SU-DHL-6 (cell line): Measurements from ENCODE around the gene CDH13.

Source experiments
- H2AFZ ChIP-seq: fragments of 200-600 bp; sonication (generic); 2 replicates; pipeline ENCODE4 v1.6.1; 2014; ENCODE audit warnings: low read depth, mild to moderate bottlenecking, moderate library complexity, mixed read lengths, antibody characterized with exemption, low read length; ENCODE audit not compliant: severe bottlenecking
- H3F3A ChIP-seq: fragments of 200-600 bp; shearing (Covaris generic); 2 replicates; pipeline ENCODE4 v1.6.0; 2016; ENCODE audit warnings: antibody characterized with exemption, mild to moderate bottlenecking; ENCODE audit not compliant: insufficient read depth
- H3K27ac ChIP-seq: fragments of 200-600 bp; sonication (generic); 2 replicates; pipeline ENCODE4 v1.5.1; 2016; ENCODE audit warnings: low read depth, mild to moderate bottlenecking, low read length, moderate library complexity, mixed read lengths
- H3K27me3 ChIP-seq: fragments of 200-600 bp; sonication (generic), shearing (Covaris generic); 2 replicates; pipeline ENCODE4 v1.6.0; 2014; ENCODE audit warnings: mild to moderate bottlenecking, low read length
- H3K36me3 ChIP-seq: fragments of 200-600 bp; sonication (generic); 2 replicates; pipeline ENCODE4 v1.6.1; 2014; ENCODE audit warnings: mild to moderate bottlenecking, low read length, mixed read lengths
- H3K4me2 ChIP-seq: fragments of 300-600, 200-600 bp; shearing (Covaris generic), sonication (generic); 2 replicates; pipeline ENCODE4 v1.6.0; 2014; ENCODE audit warnings: low read length, low read depth, mild to moderate bottlenecking; ENCODE audit not compliant: poor library complexity, severe bottlenecking
- H3K4me3 ChIP-seq: fragments of 200-600 bp; sonication (generic); 2 replicates; pipeline ENCODE4 v1.5.1; 2014; ENCODE audit warnings: antibody characterized with exemption, low read length, mild to moderate bottlenecking, mixed read lengths; ENCODE audit not compliant: insufficient read depth, poor library complexity, severe bottlenecking
- H3K79me2 ChIP-seq: fragments of 200-600 bp; sonication (generic); 2 replicates; pipeline ENCODE4 v1.6.1; 2014; ENCODE audit warnings: mild to moderate bottlenecking, low read length, moderate library complexity; ENCODE audit not compliant: insufficient read depth
- H3K9ac ChIP-seq: fragments of 200-600 bp; sonication (generic); 2 replicates; pipeline ENCODE4 v1.7.0; 2014; ENCODE audit warnings: mild to moderate bottlenecking, low read length
- H3K9me2 ChIP-seq: fragments of 200-600 bp; sonication (generic); replicated peaks from 2 replicates; pipeline ENCODE4 v1.6.1; 2014; ENCODE audit warnings: low read length; ENCODE audit not compliant: insufficient read depth
- H3K9me3 ChIP-seq: fragments of 200-600 bp; sonication (generic); 2 replicates; pipeline ENCODE4 v1.6.1; 2014; ENCODE audit warnings: low read length, mixed read lengths; ENCODE audit not compliant: insufficient read depth
- H4K20me1 ChIP-seq: fragments of 200-600 bp; sonication (generic); 2 replicates; pipeline ENCODE4 v1.6.1; 2014; ENCODE audit warnings: low read depth, mild to moderate bottlenecking, antibody characterized with exemption, low read length, moderate library complexity, mixed read lengths
- CTCF ChIP-seq: fragments of 200-600 bp; sonication (generic); IDR thresholded peaks from one replicate; pipeline ENCODE4 v1.5.1; 2017; ENCODE audit warnings: antibody characterized with exemption, mild to moderate bottlenecking, low read length, moderate library complexity; ENCODE audit not compliant: insufficient read depth, poor library complexity, severe bottlenecking
- EZH2phosphoT487 ChIP-seq: fragments of 200-600 bp; sonication (generic), shearing (Covaris generic); conservative IDR thresholded peaks from 2 replicates; pipeline ENCODE4 v1.6.1; 2018; ENCODE audit warnings: mild to moderate bottlenecking, antibody characterized with exemption, low read length, moderate library complexity, mixed read lengths

The CDH13 gene

DNA sequence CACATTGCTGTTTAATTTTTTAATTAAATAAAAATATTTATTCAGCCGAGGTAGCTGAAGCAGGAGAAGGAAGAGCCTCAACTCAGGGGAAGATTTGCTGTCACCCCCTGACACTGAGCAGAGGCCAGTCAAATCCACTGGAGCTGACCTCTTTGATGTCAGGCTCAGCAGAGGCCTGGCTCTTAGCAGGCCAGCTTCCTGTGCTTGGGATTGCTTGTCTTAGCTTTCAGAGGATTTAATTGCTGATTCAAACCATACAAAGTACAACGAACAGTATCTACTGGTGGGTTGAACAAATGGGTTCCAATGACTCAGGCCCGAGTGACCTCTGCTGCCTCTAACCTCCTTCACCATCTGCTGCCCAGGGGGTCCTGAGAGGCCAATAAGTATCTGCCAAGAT is 764.0 kb downstream of the CDH13 start:
- no peak overlapping the region for H3K27ac ChIP-seq
- H3K9me3 ChIP-seq, result no peaks in the 10 kb centered on the region
- no peaks in the 10 kb centered on the region for H3K9me2 ChIP-seq
- no peaks in the 10 kb centered on the region for H3K27me3 ChIP-seq
- no peak overlapping the region for H2AFZ ChIP-seq
- H3K4me2 ChIP-seq, result no peak overlapping the region
- TF ChIP-seq EZH2phosphoT487 (no peak), CTCF (no peak)
- no peak overlapping the region for H3K9ac ChIP-seq
- H3K36me3 ChIP-seq, result no peaks in the 10 kb centered on the region
- no peak overlapping the region for H3K4me3 ChIP-seq
- no peaks in the 10 kb centered on the region for H4K20me1 ChIP-seq
- H3F3A ChIP-seq, result no peaks in the 10 kb centered on the region
- no peaks in the 10 kb centered on the region for H3K79me2 ChIP-seq

- TF ChIP-seq EZH2phosphoT487 (no peak), CTCF (no peak)
- H3K9me3 ChIP-seq, result no peaks in the 10 kb centered on the region
- no peaks in the 10 kb centered on the region for H3K79me2 ChIP-seq
- no peaks in the 10 kb centered on the region for H4K20me1 ChIP-seq
- H3K9ac ChIP-seq, result no peak overlapping the region
- no peak overlapping the region for H3K4me2 ChIP-seq
- H3K27me3 ChIP-seq, result no peaks in the 10 kb centered on the region
- H3K27ac ChIP-seq, result no peak overlapping the region
- no peaks in the 10 kb centered on the region for H3F3A ChIP-seq
- no peaks in the 10 kb centered on the region for H3K36me3 ChIP-seq
- H3K4me3 ChIP-seq, result no peak overlapping the region
- no peak overlapping the region for H2AFZ ChIP-seq
- H3K9me2 ChIP-seq, result no peaks in the 10 kb centered on the region
Measured at GRCh38 chr16:83392743-83393142, 766.0 kb downstream of the CDH13 start.

DNA sequence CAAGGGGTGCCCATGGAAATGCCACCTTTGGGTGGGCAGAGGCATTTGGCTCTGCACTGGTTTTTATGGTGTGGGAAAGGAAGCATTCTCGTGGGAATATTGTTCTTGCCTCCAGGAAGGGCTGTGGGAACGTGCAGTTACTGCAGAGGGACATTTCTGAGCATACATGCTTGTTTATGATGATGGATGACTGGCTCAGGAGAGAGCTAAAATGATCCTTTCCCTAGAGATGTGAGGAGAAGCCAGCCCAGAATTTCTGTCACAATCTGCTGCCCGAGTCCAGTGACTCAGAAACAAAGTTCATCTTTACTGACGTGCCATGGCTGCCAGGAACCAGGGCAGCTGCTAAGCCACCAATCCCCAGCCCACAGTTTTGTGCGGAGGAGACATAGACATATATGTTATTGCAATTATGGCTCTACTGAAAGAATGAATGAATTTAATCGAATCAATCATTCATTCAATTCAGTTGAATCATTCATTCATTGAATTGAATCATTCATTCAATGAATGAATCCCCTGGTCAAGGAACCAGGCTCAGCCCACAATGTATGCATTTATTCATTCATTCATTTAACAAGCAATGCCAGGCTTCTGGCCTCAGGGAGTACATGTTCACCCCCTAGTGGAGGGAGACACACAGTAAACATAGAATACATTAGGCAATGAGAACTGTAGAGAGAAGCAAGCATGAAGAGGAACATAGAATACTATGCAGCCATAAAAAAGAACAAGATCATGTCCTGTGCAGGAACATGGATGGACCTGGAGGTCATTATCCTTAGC is 766.6 kb downstream of the CDH13 start:
- Histone ChIP-seq H3K9ac (no peak overlapping the region), H3K4me2 (no peak overlapping the region), H3K9me2 (no peaks in the 10 kb centered on the region), H4K20me1 (no peaks in the 10 kb centered on the region), H3K4me3 (no peak overlapping the region), H3K79me2 (no peaks in the 10 kb centered on the region), H3K27ac (no peak overlapping the region), H2AFZ (no peak overlapping the region), H3F3A (no peaks in the 10 kb centered on the region), H3K9me3 (no peaks in the 10 kb centered on the region), H3K27me3 (no peaks in the 10 kb centered on the region), H3K36me3 (no peaks in the 10 kb centered on the region)
- TF ChIP-seq EZH2phosphoT487 (no peak), CTCF (no peak)
